ENCODE data around the gene RAB20.

GRCh38 chr13:110570886-110571285, 9.4 kb upstream of the RAB20 start:
- no peak for TF ChIP-seq CTCF (IDR thresholded peaks at IDR 0.05)
- no peak for TF ChIP-seq POLR2A (IDR thresholded peaks at IDR 0.05)
